HG02973 (cell line): ENCODE data around the gene ZWILCH.
"Not testable (repeated sequence)": the region's sequence is repeated elsewhere in the genome, so short reads cannot be mapped to it uniquely, and the experiment has no call there.

Source experiments
- ATAC-seq: cut with Tn5 transposase; IDR thresholded peaks from one replicate; pipeline ENCODE4 v1.9.1; 2021; ENCODE audit warnings: moderate library complexity; ENCODE audit not compliant: unreplicated experiment

The ZWILCH gene

DNA sequence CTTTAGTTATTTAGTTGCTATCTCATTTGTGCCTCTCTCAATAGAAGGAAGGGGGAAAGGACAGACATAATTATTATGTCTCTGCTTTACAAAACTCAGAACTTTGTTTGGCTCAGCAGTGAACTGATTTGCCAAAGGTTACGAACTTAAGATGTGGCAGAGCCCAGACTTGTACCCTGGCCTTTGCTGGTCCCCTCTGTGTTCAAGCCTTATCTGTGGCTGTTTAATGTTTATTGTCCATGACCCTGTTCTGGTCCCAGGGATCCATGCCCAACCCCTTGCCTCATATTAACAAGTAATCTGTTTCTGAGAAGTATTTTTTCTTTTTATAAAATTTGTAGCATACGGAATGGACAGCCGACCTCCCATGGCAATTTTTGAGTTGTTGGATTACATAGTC, 18.2 kb upstream of the ZWILCH start:
- no peak for ATAC-seq

DNA sequence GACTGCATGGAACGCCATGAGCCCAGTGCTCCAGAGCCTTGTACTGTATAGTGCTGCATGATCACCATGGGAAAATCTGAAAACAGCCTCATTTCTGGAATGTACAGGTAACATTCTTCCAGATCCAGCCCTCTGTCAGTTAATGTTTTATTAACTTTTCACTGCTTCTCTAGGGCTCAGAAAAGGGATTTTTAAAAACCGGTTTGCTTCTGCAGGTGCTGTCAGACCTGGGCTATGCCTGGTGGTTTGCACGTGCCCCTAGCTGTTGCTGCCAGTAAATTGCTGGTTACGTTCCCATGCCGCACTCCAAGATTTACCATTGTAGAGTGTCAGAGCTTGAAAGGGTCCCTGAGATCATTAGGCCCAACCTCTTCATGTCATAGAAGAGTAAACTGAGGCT, 16.6 kb upstream of the ZWILCH start:
- ATAC-seq, result no peak

DNA sequence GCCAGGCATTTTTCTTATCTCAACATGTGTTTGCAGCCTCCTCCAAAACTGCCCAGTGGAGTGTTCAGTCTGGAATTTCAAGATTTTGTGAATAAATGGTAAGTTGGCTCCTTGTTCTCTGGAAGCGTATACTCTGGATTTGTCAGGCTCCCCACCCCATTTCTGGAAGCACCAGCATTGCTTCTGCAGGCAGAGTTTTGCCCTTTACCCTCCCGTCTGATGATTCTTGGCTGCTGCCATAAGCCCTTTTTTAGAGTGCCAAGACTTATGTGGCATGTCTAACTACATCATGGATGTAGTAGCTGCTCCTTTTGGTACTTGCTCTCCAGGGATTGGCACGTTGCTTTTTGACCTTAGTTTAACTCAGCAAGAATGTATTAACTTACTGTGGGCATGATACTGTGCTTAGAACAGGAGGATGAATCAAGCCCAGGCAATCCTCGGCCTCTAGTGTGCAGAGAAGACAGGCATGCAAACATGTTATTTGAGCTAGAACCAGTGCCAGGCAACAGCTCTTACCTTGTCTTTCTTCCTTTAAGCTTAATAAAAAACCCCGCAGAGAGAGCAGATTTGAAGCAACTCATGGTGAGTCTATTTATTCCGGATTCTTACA, 15.8 kb upstream of the ZWILCH start:
- ATAC-seq, result no peak

DNA sequence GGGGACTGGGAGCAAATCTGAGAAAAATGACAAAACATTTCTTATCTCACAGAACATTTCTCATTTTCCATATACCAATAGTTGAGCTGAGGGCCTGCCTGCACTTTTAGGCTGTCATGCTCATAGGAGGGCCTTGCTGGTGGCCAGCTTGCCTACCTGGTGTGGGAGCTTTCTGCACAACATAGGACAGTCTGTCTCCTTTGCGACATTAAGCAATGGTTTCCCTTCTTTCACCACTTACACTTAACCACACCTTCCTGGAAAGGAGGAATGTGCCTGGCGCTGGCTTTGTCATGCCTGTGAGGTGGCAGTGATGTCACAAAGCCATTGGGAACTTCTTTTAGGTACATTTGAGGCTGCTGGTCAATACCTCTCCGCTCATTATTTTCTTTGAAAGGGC, 13.3 kb upstream of the ZWILCH start:
- no peak for ATAC-seq

DNA sequence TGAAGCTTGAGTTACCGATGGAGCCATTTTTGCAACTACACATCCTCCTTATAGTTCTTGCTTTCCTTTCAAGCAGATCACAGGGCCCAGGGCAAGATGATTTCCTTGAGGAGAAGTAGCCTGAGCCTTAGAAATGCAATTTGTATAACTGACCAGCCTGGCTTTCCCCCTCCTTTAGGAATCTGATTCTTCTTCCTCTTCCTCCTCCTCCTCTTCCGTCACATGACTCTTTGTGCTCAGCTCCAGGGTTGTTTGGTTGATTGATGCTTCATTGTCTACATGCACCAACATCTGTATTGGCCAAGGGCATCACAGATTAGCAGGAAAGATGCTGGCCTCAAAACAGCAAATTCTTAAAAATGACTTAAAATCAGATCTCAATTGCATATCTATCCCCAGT, 10.9 kb upstream of the ZWILCH start:
- no peak for ATAC-seq

DNA sequence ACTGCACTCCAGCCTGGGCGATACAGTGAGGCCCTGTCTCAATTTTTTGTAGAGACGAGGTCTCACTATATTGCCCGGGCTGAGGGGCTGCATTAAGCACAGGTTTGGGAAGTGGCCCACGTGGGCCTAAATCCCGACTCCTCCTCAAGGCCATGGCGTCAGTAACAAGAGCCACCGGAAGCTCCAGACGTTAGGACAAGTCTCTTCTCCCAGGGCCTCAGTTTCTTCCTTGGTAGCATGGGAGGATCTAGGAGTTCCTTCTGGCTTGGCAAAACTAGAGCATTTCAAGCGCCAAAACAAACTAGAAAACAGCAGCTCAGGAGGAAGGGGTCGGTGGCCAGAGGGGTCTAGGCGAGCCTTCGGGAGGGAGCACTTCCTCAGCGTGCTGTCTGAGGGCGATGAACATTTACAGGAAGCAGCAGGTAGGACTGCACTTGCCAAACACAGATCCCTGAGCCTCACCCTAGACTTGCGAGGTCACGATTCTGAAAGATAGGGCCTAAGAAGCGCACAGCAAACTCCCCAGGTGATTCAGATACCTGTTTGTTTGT, 8.1 kb upstream of the ZWILCH start:
- peak; percentile 9 for ATAC-seq

DNA sequence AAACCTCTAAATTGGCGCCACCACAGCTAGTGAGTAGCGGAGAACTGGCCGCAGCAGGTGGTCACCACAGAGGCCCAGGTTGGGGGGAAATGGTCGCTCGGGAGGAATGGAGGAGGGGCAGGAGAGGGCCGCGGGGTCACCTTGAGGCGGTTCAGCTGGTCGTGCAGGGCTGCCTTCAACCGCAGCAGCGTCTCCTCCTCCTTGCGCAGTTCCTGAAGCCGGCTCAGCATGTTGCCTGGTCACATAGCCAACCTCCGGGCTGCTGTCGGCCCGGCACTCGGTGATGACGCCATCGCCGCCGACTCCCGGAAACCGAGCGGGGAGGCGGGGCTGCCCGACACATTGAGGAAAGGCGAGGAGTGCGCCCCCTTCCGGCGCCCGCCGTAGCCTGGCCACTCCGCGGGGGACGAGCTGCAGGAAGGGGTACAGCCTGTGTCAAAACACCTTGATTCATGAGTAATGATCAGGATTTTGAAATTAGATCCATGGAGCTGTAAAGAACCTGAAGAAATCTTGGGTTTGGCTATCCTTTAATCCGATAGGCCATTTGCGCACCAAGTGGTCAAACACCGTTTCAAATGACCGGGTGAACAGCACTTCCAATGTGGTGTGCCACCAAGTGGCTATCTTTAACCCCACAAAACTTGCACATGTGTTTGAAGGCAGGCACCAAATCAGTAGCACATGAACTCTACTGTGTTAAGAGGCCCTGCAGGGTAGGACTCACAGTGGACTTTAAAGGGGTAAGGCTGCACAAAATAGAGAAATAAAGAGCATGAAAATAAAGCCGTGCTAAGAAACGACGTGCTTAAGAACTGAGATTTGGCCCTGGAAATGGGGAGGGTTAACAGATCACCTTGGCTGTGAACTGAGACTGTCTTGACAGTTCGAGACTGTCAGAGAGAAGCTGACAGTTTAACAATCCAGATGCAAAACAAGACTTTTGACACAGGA, 7.3 kb upstream of the ZWILCH start, which contains the start of gene SNAPC5:
TSS of gene SNAPC5 (minus strand) at position 261 of the 954 bp plus-strand sequence. CDS start at position 230, 31 bp downstream.
- peak; percentile 77 for ATAC-seq

DNA sequence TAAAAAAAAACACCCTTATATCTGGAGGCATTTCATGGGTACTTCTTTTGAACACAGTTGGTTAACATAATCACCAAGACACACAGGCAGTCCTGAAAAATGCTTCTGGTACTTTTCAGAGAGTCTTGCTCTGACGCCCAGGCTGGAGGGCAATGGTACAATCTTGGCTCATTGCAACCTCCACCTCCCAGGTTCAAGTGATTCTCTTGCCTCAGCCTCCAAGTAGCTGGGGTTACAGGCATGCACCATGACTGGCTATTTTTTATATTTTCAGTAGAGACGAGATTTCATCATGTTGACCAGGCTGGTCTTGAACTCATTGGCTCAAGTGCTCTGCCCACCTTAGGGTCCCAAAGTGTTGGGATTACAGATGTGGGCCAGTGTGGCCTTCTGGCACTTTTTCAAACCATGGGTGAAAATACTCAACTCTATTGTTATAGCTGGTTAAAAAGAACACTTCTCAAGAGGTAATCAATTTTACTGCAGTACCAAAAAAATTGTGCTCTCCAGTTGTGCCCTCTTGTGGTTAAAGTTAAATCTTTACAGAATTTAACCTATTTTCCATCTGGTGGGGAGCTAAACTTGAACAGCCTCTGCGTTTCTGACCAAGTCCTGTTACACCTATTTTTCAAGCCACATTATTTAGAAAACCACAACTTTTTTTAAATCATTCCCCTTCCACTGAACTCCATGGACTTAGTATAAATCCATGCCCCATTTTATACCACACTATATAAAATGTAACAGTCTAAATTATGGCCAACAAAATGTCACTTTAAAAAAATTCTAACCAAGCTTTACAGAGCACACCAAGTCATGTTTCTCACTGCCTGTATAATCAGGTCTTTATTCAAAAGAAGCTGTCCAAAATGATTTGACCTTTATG, 6.4 kb upstream of the ZWILCH start:
- ATAC-seq, result no peak

DNA sequence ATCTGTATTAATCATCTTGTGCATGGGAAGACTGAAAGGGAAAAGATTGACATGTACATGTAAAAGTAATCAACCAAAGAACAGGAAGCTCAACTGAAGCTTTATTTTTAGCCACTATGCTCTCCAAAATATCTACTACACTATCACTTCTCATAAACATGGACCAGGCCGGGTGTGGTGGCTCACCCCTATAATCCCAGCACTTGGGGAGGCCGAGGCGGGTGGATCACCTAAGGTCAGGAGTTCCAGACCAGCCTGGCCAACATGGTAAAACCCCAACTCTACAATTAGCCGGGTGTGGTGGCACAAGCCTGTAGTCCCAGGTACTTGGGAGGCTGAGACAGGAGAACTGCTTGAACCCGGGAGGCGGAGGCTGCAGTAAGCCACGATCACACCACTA, 4.8 kb upstream of the ZWILCH start:
- ATAC-seq, result not testable (repeated sequence)

DNA sequence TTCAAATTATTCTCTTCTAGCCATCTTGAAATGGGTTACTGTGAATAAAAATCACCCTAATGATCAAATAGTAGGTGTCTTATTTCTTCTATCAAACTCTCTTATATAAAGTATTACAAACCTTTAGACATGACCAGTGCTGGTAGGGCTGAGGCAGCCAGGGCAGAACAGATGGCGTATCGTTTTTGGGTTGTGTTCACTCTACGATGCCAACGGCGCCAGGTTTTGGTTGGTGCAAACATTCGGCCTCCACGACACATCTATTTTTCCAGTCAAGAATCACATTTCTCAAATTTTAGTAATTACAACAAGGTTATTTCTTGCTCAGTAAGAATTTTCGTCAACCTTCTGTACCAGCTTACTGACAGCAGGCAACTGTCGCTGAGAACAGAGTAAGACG, 2.6 kb upstream of the ZWILCH start:
- ATAC-seq, result no peak

DNA sequence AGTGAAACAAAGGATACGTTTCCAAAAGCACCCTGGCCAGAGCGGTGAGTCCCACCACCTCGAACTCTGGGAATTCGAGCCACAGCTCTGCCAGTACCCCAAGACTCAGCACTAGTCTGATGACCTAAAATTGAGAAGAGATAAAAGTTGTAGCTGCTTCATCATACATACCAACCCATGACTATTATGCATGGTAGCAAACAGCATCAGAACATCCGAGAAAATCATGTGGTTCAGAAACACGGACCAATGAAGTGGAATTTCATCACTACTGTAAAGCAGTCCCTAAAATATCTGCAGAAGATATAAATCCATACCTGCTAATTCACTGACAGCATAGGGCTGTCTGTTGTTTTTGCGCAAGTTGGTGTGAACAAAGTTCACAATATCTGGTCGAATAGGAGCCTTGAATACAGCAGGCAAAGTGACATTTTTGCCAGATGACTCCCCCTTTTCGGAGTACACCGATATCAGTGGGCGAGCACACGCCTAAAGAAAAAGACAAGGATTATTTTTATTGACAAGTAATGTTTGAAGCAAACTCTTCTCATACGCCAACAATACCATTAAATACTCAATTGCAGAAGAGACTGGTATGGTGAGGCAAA, 2.0 kb upstream of the ZWILCH start:
- ATAC-seq, result not testable (repeated sequence)

DNA sequence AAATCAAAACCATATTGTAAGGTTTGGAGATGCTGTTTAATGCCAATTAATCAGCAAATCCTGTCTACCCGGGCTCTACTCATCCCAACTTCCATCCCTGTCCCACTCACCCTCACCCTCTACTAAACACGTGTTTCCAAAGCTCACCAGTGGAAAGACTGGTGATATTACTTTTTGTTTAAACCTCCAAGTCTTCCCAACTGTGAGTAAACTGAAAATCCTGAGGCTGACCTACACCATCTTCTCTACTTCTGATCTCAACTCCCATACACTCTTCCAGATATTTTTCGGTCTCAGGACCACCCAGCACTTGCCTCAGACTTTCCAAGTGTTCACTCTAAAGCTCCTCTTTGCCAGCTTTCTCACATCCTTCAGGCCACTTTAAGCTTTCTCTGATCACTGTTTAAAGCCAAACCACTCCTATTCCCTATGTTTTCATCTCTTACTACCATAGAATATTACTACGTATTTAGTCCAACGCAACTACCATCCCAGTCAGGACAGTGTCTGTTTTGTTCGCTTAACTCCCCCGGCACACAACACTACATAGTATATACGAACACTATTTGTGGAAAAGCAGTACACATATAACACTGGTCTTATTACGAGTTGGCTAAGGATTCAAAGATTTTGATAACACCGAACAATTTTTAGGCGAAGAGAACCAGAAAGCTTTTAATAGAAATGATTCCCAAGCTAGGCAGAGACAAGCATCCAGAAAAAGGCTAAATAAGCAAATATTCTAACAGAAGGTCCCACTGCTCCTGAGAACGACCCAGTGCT, 1.2 kb upstream of the ZWILCH start:
- ATAC-seq, result no peak

DNA sequence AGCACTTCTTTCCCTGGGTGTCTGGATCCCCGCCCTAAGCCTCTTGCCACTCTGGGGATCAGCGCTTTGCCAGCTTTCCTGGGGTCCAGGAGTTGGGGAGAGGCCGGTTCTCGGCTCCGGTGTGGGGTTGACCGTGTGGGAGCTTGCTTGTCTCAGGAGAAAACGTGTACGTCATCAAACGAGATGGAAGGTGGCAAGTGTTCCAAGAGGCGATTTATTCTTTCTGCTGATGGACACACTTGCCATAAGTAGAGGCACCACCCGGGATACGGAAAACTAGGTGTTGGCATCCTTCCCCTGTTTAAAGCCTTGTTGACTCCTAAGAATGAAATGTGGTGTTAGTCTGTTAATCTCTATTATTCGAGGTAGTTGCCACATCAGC, 295 bp downstream of the ZWILCH start:
- no peak for ATAC-seq

DNA sequence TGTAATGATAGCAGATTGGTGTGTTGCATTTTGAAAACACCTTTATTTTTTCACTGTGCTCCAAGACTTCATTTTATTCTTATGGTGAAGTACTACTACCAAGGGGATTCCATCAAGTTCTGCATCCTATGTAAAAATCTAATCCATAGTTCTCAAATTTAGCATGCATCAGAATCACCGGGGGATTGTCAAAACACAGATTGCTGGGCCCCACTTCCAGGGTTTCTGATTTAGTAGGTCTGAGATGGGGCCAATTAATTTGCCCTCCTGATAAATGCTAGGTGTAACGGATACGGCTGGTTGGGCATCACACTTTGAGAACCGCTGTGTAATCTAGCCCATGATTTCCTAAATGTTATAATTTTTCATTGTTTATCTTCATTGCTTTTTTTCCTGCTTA, 692 bp downstream of the ZWILCH start:
- no peak for ATAC-seq

DNA sequence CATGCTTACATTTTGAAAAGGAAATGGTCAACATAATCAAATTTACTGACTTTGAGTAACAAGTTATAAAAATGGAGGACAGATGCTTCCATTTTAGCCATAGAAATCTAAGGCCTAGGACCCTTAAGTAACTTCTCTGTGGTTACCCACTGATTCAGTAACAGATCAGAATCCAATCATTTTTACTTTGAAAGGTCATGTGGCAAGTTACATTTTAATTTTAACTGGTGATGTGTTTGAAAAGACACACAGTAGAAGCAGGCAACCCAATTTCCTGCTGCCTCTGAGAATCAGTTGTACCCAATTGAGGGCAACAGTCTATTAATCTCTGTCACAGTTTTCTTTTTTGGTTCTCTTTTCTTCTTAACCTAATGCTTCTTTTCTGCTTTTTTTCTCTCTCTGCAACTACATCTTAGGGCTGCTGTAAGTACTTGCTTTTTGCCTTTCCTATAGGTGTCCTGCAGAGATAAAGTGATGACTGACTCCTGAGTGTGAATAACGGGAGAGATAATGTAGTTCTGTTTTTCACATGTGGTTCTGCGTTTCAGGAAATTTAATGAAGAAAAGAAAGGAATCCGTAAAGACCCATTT, 3.3 kb downstream of the ZWILCH start:
- no peak for ATAC-seq

DNA sequence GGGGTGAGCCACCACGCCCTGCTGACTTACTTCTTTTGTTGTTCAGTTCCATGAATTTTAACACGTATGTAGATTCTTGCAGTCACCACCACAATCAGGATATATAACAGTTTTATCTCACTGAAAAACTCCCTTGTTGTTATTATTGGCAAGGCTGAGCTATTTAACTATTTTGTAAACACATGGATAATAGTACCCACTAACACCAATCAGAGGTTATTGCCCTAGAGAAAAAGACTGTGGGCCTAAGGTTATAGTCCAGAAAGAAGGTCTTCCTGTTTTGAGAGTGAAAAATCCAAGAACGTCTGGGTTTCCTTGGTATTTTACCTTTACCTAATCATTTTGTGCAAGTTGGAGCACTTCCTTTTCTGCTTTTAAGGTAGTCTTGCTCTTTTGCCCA, 9.5 kb downstream of the ZWILCH start:
- ATAC-seq, result no peak

DNA sequence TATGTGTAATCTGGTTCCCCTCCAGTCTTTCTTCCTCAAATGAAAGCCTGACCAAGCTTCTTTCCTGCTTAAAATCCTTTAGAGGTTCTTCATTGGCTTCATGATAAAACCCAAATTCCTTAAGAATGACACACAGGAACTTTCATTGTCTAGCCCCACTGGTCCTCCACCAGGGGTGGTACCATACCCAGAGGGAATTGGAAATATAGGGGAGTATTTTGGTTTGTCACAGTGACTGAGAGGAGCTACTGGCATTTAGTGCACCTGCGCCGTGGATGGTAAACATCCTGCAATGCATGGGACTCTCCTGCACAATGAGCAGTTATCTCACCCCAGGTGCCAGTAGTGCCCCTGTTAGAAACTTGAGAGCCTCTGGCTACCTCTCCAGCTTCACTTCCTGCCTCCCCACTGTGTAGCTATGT, 10.8 kb downstream of the ZWILCH start:
- no peak for ATAC-seq

DNA sequence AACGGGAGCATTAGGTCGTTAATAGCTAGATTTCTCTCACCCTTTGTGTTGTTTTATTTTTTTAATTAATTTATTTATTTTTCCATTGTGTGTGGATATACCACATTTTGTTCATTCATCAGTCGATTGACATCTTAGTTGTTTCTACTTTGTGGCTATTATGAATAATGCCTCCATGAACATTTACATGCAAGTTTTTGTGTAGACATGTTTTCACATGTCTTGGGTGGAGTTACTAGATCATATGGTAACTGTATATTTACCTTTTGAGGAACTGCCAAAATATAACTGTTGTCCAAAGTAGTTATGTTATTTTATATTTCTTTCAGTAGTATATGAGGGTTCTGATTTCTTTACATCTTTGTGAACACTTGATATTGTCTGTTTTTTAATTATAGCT, 18.8 kb downstream of the ZWILCH start:
- no peak for ATAC-seq

DNA sequence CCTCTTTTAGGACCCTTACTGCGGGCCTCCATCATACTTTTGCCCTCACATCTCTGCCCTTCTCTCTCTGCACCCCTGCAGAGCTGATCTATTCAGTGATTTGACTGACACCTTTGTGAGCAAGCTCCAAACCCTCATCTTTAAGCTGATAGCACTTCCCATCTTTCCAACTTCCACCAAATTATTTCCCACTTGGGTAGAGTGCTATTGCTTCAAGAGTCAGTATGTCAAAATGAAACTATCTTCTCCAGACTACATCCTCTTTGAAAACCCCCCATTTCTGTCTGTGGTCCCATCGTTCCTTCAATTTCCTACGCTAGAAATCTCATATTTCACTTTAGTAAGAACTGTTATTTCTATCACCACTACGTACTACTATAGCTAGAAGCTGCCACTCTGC, 19.7 kb downstream of the ZWILCH start:
- no peak for ATAC-seq
